RWPE2 (cell line): ENCODE results near the gene MBOAT1.

Experiments
- ATAC-seq: fragments of 200-7000 bp; cut with Tn5 transposase; 3 replicates; pipeline ENCODE4 v1.9.1; 2021; ENCODE audit warnings: low read depth
- DNase-seq: peaks from one replicate; pipeline ENCODE4 v3.0.0-alpha.2; 2020; ENCODE audit warnings: low spot score
- H3K27ac ChIP-seq: fragments of 450-650 bp; 2 replicates; pipeline ENCODE4 v1.5.1; 2017; ENCODE audit warnings: mild to moderate bottlenecking; ENCODE audit not compliant: poor library complexity, severe bottlenecking
- H3K27me3 ChIP-seq: fragments of 250-450 bp; sonication (Bioruptor Pico); 2 replicates; pipeline ENCODE4 v1.5.1; 2021; ENCODE audit warnings: mild to moderate bottlenecking, moderate library complexity; ENCODE audit not compliant: insufficient read depth, poor library complexity, severe bottlenecking
- H3K36me3 ChIP-seq: fragments of 250-450 bp; sonication (Bioruptor Pico); 2 replicates; pipeline ENCODE4 v1.5.1; 2020; ENCODE audit warnings: low read depth, mild to moderate bottlenecking, moderate library complexity
- H3K4me1 ChIP-seq: fragments of 250-450 bp; sonication (Bioruptor Pico); 2 replicates; pipeline ENCODE4 v1.5.1; 2021; ENCODE audit warnings: mild to moderate bottlenecking, moderate library complexity; ENCODE audit not compliant: insufficient read depth, poor library complexity, severe bottlenecking
- H3K4me3 ChIP-seq: fragments of 250-450 bp; sonication (Bioruptor Pico); 2 replicates; pipeline ENCODE4 v1.5.1; 2021; ENCODE audit warnings: mild to moderate bottlenecking, moderate library complexity; ENCODE audit not compliant: severe bottlenecking
- H3K9me3 ChIP-seq: fragments of 250-450 bp; sonication (Bioruptor Pico); 2 replicates; pipeline ENCODE4 v1.5.1; 2021; ENCODE audit warnings: mild to moderate bottlenecking, moderate library complexity; ENCODE audit not compliant: severe bottlenecking
- TF ChIP-seq, protein P1 (sequence below): fragments of 450-650 bp; IDR thresholded peaks from one replicate; pipeline ENCODE4 v1.5.1; 2017; ENCODE audit warnings: mild to moderate bottlenecking, moderate library complexity; ENCODE audit not compliant: poor library complexity, severe bottlenecking

Gene MBOAT1

DNA sequence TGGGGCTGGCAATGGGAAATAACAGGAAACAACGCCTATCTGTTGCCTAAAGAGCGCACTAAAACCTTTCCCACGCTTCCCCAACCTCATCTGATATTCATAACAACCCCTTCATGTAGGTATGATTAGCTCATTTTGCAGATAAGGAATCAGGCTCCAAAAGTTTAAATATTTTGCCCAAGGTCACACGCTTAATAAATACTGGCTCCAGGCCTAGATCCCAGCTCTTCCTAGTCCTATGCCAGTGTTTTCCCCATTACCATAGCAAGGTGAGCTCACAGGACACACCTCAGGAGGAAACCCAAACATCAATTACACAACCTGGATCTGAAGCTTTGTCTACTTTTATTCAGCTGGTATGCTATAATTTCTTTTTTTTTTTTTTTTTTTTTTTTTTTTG, 19.6 kb downstream of the MBOAT1 start:
- DNase-seq (no peak), ATAC-seq (no peak)
- no peak overlapping the region for H3K27ac ChIP-seq
- no peak overlapping the region for H3K4me3 ChIP-seq
- TF ChIP-seq, protein P1, sequence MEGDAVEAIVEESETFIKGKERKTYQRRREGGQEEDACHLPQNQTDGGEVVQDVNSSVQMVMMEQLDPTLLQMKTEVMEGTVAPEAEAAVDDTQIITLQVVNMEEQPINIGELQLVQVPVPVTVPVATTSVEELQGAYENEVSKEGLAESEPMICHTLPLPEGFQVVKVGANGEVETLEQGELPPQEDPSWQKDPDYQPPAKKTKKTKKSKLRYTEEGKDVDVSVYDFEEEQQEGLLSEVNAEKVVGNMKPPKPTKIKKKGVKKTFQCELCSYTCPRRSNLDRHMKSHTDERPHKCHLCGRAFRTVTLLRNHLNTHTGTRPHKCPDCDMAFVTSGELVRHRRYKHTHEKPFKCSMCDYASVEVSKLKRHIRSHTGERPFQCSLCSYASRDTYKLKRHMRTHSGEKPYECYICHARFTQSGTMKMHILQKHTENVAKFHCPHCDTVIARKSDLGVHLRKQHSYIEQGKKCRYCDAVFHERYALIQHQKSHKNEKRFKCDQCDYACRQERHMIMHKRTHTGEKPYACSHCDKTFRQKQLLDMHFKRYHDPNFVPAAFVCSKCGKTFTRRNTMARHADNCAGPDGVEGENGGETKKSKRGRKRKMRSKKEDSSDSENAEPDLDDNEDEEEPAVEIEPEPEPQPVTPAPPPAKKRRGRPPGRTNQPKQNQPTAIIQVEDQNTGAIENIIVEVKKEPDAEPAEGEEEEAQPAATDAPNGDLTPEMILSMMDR: no peak
- H3K36me3 ChIP-seq: no peaks in the 10 kb centered on the region
- no peaks in the 10 kb centered on the region for H3K27me3 ChIP-seq
- no peaks in the 10 kb centered on the region for H3K4me1 ChIP-seq
- no peaks in the 10 kb centered on the region for H3K9me3 ChIP-seq

DNA sequence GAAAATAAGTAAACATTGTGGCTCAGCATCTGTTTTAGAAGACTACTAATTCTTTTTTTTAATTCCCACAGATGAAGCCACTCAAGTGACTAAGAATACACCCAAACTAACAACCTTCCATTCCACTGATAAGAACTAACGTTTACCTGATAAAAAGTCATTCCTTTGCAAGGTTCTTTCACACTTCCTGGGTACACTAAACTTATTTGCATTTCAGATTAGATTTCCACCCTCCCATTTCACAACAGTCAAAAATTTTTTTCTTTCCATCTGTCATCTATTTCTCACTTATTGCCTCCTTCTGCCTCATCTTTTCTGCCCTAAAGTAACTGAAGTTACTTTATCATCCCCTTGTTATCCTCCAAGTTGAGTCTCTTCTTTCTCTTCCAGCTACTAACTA, 20.3 kb downstream of the MBOAT1 start:
- H3K4me1 ChIP-seq: no peaks in the 10 kb centered on the region
- H3K9me3 ChIP-seq: no peaks in the 10 kb centered on the region
- no peak overlapping the region for H3K27ac ChIP-seq
- DNase-seq: no peak
- no peak for ATAC-seq
- H3K27me3 ChIP-seq: no peaks in the 10 kb centered on the region
- TF ChIP-seq, protein P1: no peak
- H3K36me3 ChIP-seq: no peaks in the 10 kb centered on the region
- H3K4me3 ChIP-seq: no peak overlapping the region

DNA sequence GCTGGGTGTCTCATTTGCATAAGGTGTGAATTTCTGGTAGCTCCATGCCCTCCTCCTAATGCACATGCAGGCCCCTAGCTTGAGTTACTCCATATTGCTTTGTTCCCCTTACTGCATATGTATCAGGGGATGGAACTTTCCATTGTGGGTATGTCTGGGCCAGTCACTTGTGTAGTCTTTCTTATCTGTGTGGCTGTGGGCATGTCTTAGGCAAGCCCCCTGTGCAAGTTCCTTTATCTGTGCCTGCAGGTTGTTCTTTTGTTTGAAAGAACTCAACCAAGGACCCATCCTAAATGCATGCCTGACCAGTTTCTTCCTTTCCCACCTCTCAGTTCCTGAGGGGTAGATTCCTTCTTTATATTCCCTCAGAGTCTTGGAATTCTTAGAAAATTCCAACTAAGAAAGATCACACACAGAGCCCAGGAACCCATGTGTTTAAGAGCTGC, 23.6 kb downstream of the MBOAT1 start:
- TF ChIP-seq, protein P1: no peak
- DNase-seq: no peak

GRCh38 chr6:20186981-20187380, 25.3 kb downstream of the MBOAT1 start:
- H3K9me3 ChIP-seq: no peaks in the 10 kb centered on the region
- no peak overlapping the region for H3K4me3 ChIP-seq
- no peak overlapping the region for H3K27ac ChIP-seq
- DNase-seq (no peak), ATAC-seq (no peak)
- H3K27me3 ChIP-seq: no peaks in the 10 kb centered on the region
- H3K36me3 ChIP-seq: peaks cover under 1% of the 10 kb centered on the region
- TF ChIP-seq, protein P1: no peak
- peaks cover 12% of the 10 kb centered on the region for H3K4me1 ChIP-seq

More for the DNA sequence above, 23.6 kb downstream of the MBOAT1 start:
- Histone ChIP-seq H3K9me3 (no peaks in the 10 kb centered on the region), H3K27ac (no peak overlapping the region), H3K4me1 (peaks cover under 1% of the 10 kb centered on the region), H3K36me3 (no peaks in the 10 kb centered on the region), H3K4me3 (no peak overlapping the region), H3K27me3 (no peaks in the 10 kb centered on the region)
- no peak for ATAC-seq

DNA sequence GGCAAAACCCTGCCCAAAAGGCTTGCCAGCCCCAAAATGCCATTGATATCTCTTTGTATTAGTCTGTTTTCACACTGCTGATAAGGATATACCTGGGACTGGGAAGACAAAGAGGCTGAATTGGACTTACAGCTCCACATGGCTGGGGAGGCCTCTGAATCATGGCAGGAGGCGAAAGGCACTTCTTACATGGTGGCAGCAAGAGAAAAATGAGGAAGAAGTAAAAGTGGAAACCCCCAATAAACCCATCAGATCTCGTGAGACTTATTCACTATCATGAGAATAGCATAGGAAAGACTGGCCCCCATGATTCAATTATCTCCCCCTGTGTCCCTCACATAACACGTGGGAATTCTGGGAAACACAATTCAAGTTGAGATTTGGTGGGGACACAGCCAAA, 28.6 kb downstream of the MBOAT1 start:
- no peak overlapping the region for H3K27ac ChIP-seq
- ATAC-seq (no peak), DNase-seq (no peak)
- no peaks in the 10 kb centered on the region for H3K9me3 ChIP-seq
- no peak overlapping the region for H3K4me3 ChIP-seq
- no peaks in the 10 kb centered on the region for H3K27me3 ChIP-seq
- TF ChIP-seq, protein P1: no peak
- peaks cover 12% of the 10 kb centered on the region for H3K4me1 ChIP-seq
- H3K36me3 ChIP-seq: peaks cover 3% of the 10 kb centered on the region
